GM11168 (cell line): Measurements from ENCODE around the gene FUCA2.
"Not testable (repeated sequence)": the region's sequence is repeated elsewhere in the genome, so short reads cannot be mapped to it uniquely, and the experiment has no call there.

Experiments used
- in situ Hi-C: fragments of 300-500 bp; cut with MboI; formaldehyde crosslinking; loops from one replicate; pipeline ENCODE4 v1.12.0; 2022; ENCODE audit warnings: low sequenced_read_pairs; ENCODE audit not compliant: unreplicated experiment

FUCA2 gene

GRCh38 chr6:143536866-143537691 lies 25.6 kb upstream of the FUCA2 start:
- in situ Hi-C loops, result no loop called here

DNA sequence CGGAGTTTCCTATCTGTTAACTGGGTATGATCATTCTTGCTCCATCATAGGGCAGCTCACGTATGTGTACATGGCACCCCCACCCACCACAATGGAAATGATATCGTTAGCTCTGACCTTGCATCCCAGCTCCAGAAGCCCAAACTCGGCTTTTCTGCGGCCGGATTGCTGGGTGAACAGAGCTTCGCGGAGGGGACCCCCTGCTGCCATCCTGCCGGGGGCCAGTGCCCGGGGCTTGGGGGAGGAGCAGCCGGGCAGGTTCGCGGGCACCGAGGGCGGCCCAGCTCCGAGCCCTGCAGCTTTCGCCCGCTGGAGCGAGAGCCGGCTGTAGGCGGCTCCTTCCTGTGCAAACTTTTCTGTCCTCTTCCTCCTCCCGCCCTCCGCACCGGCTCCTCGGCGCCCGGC lies 24.9 kb upstream of the FUCA2 start:
- in situ Hi-C loops, result no loop called here

DNA sequence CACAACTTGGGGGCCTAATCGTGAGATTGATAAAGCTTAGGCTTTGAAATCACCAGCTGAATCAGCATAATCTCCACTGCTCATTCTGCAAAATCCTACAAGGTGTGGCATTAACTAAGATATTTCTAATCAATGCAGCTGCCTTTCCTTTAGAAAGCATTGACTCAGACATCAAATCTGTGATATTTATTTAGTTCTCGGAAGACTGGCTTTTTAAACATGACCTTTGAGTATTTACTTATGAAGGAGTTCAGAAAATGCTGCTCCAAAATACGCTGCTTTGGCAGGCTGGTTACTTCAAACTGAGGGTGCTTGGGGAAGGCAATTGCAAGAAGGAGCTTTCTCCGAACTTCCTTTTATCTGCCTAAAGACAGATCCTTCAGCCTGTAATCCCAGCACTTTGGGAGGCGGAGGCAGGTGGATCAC lies 23.7 kb upstream of the FUCA2 start:
- in situ Hi-C loops, result no loop called here

- in situ Hi-C loops, result no loop called here
These were observed 20.4 kb upstream of the FUCA2 start for GRCh38 chr6:143531720-143532499.

- in situ Hi-C loops, result no loop called here
These were observed 17.6 kb upstream of the FUCA2 start for GRCh38 chr6:143529095-143529494.

DNA sequence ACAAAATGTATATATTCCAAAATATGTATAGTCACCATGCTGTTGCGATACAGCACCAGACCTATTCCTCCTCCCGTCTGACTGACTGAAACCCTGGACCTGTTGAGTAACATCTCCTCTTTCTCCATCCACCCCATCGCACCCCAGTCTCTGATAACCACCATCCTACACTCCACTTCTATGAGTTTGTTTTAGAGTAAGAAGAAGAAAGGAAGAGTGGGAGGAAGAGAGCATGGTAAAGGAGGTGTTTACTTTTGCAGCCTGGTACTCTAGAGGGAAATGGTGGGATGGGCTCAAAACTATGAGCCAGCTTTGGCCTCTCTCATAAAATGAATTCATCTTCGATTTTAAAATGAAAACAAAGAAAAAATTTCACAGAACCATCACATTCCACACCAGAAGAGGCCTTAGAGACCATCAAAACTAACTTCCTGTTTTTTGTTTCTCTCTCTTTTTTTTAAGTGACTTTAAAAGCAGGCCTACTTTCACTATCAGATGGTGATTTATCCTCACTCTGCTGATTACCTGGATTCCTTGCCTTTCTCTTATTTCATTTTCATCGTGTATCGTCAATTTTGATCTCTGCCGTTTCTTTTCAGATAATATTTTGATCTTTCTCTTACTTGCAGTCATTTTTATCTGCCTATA lies 16.8 kb upstream of the FUCA2 start:
- in situ Hi-C loops, result no loop called here

GRCh38 chr6:143527677-143528076 lies 16.2 kb upstream of the FUCA2 start:
- in situ Hi-C loops, result no loop called here

DNA sequence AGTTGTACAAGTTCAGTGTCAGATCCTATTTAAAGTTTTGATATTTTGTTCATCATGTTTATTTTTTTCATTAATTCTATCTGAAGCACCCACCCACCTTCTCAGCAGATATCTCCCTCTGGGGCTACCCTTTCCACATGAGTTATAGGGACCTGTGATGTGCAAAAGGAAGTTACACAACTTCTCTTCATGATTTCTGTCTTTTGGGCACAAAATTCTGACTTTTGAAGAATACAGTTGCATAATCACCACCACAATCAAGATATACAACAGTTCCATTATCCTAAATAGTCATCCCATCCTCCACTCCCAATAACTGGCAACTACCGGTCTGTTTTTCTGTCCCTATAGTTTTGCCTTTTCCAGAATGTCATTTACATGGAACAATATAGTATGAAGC lies 13.8 kb upstream of the FUCA2 start:
- in situ Hi-C loops, result no loop called here

- in situ Hi-C loops, result no loop called here
These were observed 10.6 kb upstream of the FUCA2 start for GRCh38 chr6:143522039-143522600.

DNA sequence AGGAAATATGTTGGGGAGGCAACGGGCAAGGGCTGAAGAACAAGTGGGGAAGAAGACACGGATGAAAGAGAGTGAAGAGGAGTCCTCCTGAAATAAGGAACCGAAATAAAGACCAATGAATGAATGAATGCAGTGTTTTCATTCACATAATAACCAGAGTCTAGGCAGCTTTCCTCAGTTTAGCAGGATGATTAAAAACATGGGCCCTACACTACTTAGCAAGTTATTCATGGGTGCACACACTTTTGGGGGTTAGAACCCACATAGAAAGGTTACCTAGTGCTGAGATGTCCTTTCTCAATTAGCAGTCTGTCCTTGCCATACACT lies 5.9 kb upstream of the FUCA2 start:
- in situ Hi-C loops, result no loop called here

DNA sequence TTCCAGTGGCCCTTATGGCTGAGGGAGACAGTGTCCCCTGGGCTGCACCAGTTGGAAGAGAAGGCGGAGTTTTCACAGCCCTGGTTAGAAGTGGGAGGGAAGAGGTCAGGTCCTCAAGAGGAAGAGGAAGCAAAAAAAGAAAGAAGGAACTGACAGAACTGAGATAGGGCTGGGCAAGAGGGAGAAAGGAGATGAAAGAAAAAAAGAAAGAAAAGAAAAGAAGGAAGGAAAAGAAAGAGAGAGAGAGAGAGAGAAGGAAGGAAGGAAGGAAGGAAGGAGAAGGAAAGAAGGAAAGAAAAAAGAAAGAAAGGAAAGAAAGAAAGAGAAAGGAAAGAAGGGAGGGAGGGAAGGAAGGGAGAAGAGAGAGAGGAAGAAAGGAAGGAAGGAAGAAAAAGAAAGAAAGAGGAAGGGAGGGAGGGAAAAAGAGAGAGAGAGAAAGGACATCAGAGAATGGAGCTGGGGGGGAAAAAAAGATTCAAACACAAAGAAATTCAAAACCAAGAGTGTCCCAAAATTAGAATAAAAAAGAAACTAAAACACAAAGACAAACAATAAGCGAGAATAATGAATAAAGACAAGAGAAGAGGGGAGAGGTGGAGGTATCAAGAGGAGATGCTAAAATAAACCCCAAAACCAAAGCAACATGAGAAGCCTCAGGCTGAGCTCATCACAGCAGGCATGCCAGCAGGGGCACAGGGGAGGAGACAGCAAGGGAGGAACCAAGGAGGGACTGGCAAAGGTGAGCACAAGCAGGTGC lies 5.3 kb upstream of the FUCA2 start:
- in situ Hi-C loops, result no loop called here

- in situ Hi-C loops, result no loop called here
These were observed 4.3 kb upstream of the FUCA2 start for GRCh38 chr6:143515766-143516355.

- in situ Hi-C loops, result no loop called here
These were observed 3.7 kb upstream of the FUCA2 start for GRCh38 chr6:143515061-143515760.

DNA sequence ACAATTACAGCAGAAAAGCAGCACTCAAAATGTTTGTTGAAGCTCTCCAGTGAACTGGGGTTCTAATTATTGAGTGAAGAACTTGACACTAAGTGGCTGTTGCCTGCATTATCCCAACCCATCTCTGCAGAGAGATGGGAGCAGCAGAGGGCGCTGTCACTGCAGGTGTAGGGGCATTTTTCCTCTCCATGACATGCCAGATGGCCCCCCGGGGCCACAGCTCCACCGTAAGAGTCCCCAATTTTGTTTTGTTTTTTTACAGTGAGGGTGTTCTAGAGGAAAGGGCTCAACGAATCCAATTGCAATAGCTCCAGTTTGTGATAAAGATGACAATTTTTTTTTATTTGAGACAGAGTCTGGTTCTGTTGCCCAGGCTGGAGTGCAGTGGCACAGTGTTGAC lies 1.9 kb upstream of the FUCA2 start:
- in situ Hi-C loops, result no loop called here

DNA sequence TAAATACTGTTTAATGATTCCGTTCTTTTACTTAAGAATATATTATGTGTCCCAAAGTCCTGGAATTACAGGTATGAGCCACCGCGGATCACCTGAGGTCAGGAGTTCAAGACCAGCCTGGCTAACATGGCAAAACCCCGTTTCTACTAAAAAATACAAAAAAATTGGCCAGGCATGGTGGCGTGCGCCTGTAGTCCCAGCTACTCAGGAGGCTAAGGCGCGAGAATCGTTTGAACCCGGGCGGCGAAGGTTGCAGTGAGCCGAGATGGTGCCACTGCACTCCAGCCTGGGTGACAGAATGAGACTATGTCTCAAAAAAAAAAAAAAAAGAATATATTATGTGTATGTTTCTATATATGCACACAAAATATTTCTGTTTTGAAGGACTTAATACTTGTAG lies 1.2 kb downstream of the FUCA2 start:
- in situ Hi-C loops, result not testable (repeated sequence)

- in situ Hi-C loops, result no loop called here
These were observed 4.0 kb downstream of the FUCA2 start for GRCh38 chr6:143507358-143508145.

DNA sequence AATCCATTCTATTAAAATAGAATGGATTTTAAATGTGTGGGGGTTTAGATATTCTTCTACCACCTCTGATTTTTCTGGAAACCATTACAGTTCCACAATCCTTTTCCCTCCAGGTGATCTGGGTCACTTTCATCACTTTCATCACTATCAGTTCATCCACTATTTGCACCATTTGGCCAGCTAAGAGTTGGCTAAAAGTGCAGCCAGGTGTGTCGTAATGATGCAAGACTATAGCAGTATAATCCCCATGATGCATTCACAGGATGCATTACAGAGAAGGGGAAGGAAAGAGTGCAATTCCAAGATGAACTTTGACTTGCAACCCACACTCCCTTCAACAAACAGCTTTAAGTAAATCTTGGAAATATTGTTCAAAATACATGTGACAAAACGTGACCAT lies 4.9 kb downstream of the FUCA2 start:
- in situ Hi-C loops, result no loop called here

DNA sequence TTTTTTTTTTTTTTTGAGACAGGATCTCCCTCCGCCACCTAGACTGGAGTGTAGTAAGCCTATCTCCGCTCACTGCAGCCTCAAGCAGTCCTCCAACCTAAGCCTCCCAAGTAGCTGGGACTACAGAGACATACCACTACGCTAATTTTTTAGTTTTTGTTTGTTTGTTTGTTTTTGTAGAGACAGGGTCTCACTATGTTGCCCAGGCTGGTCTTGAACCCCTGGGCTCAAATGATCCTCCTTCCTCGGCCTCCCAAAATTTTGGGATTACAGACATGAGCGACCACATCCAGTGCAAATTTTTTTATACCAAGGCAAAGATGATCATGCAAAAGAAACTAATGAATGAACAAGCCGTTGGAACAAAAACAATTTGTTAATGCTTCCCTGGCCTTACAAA lies 5.3 kb downstream of the FUCA2 start:
- in situ Hi-C loops, result no loop called here

- in situ Hi-C loops, result no loop called here
These were observed 6.0 kb downstream of the FUCA2 start for GRCh38 chr6:143505537-143505936.
